M059J (cell line): ENCODE data around the gene CCDC57. TPM values are rescaled to one million over a fixed set of nuclear protein-coding genes. Genes with fewer than 3 reads are reported as not detected.

Source experiments
- total RNA-seq: library from RNA; depleted of rRNA; stranded (reverse); fragments of >200 nt; shearing (Covaris generic); gene quantifications from 2 replicates; pipeline ENCODE4 v1.2.3, GENCODE V29; 2014; rRNA removed

CCDC57 gene
- total RNA-seq, 1 experiment from 2014 or later = 3.4 TPM

Other genes with a start within 250 kb of the CCDC57 start
- 27.4 and 33.0 TPM in 2 replicates for gene ASPSCR1, start 235.2 kb downstream of the CCDC57 start, total RNA-seq
- 121 and 155 TPM in 2 replicates for gene CENPX, start 190.0 kb downstream of the CCDC57 start, total RNA-seq
- 6.2 and 20.8 TPM in 2 replicates for gene LRRC45, start 189.5 kb downstream of the CCDC57 start, total RNA-seq
- 16.4 and 19.8 TPM in 2 replicates for gene RAC3, start 181.2 kb downstream of the CCDC57 start, total RNA-seq
- 81.6 and 117 TPM in 2 replicates for gene DCXR, start 175.1 kb downstream of the CCDC57 start, total RNA-seq
- gene RFNG, start 161.0 kb downstream of the CCDC57 start, total RNA-seq = 8.4 and 18.6 TPM in 2 replicates
- gene GPS1, start 160.9 kb downstream of the CCDC57 start, total RNA-seq = 136 and 137 TPM in 2 replicates
- gene DUS1L, start 147.0 kb downstream of the CCDC57 start, total RNA-seq = 50.9 and 72.4 TPM in 2 replicates
- gene FASN, start 114.6 kb downstream of the CCDC57 start, total RNA-seq = 50.8 and 90.9 TPM in 2 replicates
- gene SLC16A3, start 16.2 kb upstream of the CCDC57 start, total RNA-seq = 48.1 and 84.8 TPM in 2 replicates
- 41.6 and 43.7 TPM in 2 replicates for gene CSNK1D, start 60.9 kb upstream of the CCDC57 start, total RNA-seq
- gene CD7, start 104.8 kb upstream of the CCDC57 start, total RNA-seq = not detected in 2 replicates
- 30.2 and 41.0 TPM in 2 replicates for gene SECTM1, start 120.9 kb upstream of the CCDC57 start, total RNA-seq
- gene TEX19, start 146.4 kb upstream of the CCDC57 start, total RNA-seq = 0.05 TPM in 1 of 2 replicates, not detected in the other
- not detected in 2 replicates for gene UTS2R, start 158.9 kb upstream of the CCDC57 start, total RNA-seq
- gene HEXD, start 205.5 kb upstream of the CCDC57 start, total RNA-seq = 4.6 and 7.3 TPM in 2 replicates
- gene OGFOD3, start 205.7 kb upstream of the CCDC57 start, total RNA-seq = 34.5 and 57.7 TPM in 2 replicates
- 45.1 and 55.5 TPM in 2 replicates for gene CYBC1, start 237.9 kb upstream of the CCDC57 start, total RNA-seq
- gene NARF, start 245.9 kb upstream of the CCDC57 start, total RNA-seq = 68.2 and 84.2 TPM in 2 replicates